HepG2 (cell line): Measurements from ENCODE around the gene SGPL1. TPM values are rescaled to one million over a fixed set of nuclear protein-coding genes. Genes with fewer than 3 reads are reported as not detected.

Source experiments
- ATAC-seq: fragments of 200-7000 bp; cut with Tn5 transposase; 3 replicates; pipeline ENCODE4 v1.9.1; 2020; ENCODE audit warnings: mild to moderate bottlenecking, moderate library complexity
- BruUV-seq: library from RNA; stranded (reverse); fragments of 400-500 nt; replicated peaks from 2 replicates; lab custom pipeline; 2021; lab: Mats Ljungman, UMichigan
- CTCF ChIA-PET: fragments of 300-600 bp; formaldehyde crosslinking; extraction: SDS; loops from one replicate; lab custom pipeline; 2021; ENCODE audit warnings: low total read pairs, inconsistent platforms, low intra/inter-chr PET ratio; lab: Yijun Ruan, JAX
- POLR2A ChIA-PET: fragments of 350-600 bp; sonication (Branson Sonifier 250); formaldehyde crosslinking; loops from one replicate; lab custom pipeline; 2020; ENCODE audit warnings: antibody characterized with exemption, inconsistent platforms; lab: Yijun Ruan, JAX
- DNase-seq: peaks from one replicate; pipeline ENCODE4 v3.0.0-alpha.2; 2015; ENCODE audit warnings: low spot score
- FAIRE-seq: peaks from 3 replicates; lab custom pipeline; 2011; peaks lifted over from hg19 to GRCh38; lab: Jason Lieb, UNC
- H2AFZ ChIP-seq: one replicate; pipeline ENCODE4 v1.6.1; 2011; ENCODE audit warnings: low read length, inconsistent platforms
- H3K27ac ChIP-seq: fragments of 300-600 bp; 3 replicates; pipeline ENCODE4 v1.8.0; 2011; ENCODE audit warnings: mixed run types, mild to moderate bottlenecking, mixed read lengths, low read length, inconsistent platforms; ENCODE audit not compliant: insufficient read depth; ENCODE audit errors: extremely low read length
- H3K27me3 ChIP-seq, 2 experiments: fragments of 200-600 bp in 1 of 2; 2 replicates in 1 of 2; 3 replicates in 1 of 2; pipeline versions ENCODE4 v1.6.0 to v1.8.0; 2011; ENCODE audit warnings: low read length in 2 of 2, mild to moderate bottlenecking in 2 of 2, moderate library complexity in 2 of 2, inconsistent platforms in 1 of 2; ENCODE audit not compliant: insufficient read depth in 2 of 2, control insufficient read depth in 1 of 2
- H3K36me3 ChIP-seq, 2 experiments: fragments of 200-600 bp in 1 of 2; replicated peaks in 1 of 2; 2 replicates in 1 of 2; 3 replicates in 1 of 2; pipeline versions ENCODE4 v1.5.1 to v1.8.0; 2011; ENCODE audit warnings: low read length in 2 of 2, inconsistent platforms in 1 of 2; ENCODE audit not compliant: insufficient read depth in 2 of 2, control insufficient read depth in 1 of 2
- H3K4me1 ChIP-seq: 2 replicates; pipeline ENCODE4 v1.5.1; 2012; ENCODE audit warnings: low read length, inconsistent platforms; ENCODE audit not compliant: insufficient read depth
- H3K4me2 ChIP-seq: 2 replicates; pipeline ENCODE4 v1.6.0; 2011; ENCODE audit warnings: low read depth, low read length, inconsistent platforms
- H3K4me3 ChIP-seq, 3 experiments: fragments of 200-600 bp in 1 of 3; sonication (generic), shearing (Covaris generic) in 1 of 3; replicated peaks in 1 of 3; 2 replicates each; pipeline ENCODE4 v1.5.1; 2011 to 2016; ENCODE audit warnings: low read length in 3 of 3, inconsistent platforms in 2 of 3, low read depth in 2 of 3, mild to moderate bottlenecking in 2 of 3, control low read depth in 1 of 3, mixed read lengths in 1 of 3; ENCODE audit not compliant: insufficient read depth in 1 of 3
- H3K79me2 ChIP-seq: one replicate; pipeline ENCODE4 v1.6.1; 2011; ENCODE audit warnings: low read length, inconsistent platforms; ENCODE audit not compliant: insufficient read depth
- H3K9ac ChIP-seq: 2 replicates; pipeline ENCODE4 v1.6.0; 2011; ENCODE audit warnings: mild to moderate bottlenecking, low read depth, low read length, inconsistent platforms; ENCODE audit not compliant: insufficient read depth
- H3K9me3 ChIP-seq: 2 replicates; pipeline ENCODE4 v1.5.1; 2012; ENCODE audit warnings: mild to moderate bottlenecking, low read length
- H4K20me1 ChIP-seq: 2 replicates; pipeline ENCODE4 v1.6.0; 2011; ENCODE audit warnings: inconsistent platforms, mild to moderate bottlenecking, low read length, moderate library complexity; ENCODE audit not compliant: insufficient read depth
- DNMT3B ChIP-seq: conservative IDR thresholded peaks from 2 replicates; pipeline ENCODE4 v1.6.1; 2016; ENCODE audit warnings: missing biosample characterization, control low read depth
- KLF6 ChIP-seq: IDR thresholded peaks from 2 replicates; pipeline ENCODE4 v1.8.0; 2016; ENCODE audit warnings: missing biosample characterization, missing genetic modification reagents
- MLLT10 ChIP-seq: sonication (generic); formaldehyde crosslinking; IDR thresholded peaks from 2 replicates; pipeline ENCODE4 v1.4.0; 2020; ENCODE audit warnings: missing genetic modification reagents
- RAD21 ChIP-seq: fragments of 450-650 bp; formaldehyde crosslinking; IDR thresholded peaks from 2 replicates; pipeline ENCODE4 v1.5.0; 2020; ENCODE audit warnings: mild to moderate bottlenecking
- SAFB2 ChIP-seq: sonication (generic); formaldehyde crosslinking; IDR thresholded peaks from 2 replicates; pipeline ENCODE4 v1.5.1; 2020; ENCODE audit warnings: missing genetic modification reagents, low read depth, mild to moderate bottlenecking, borderline replicate concordance
- ZHX1 ChIP-seq: sonication (generic); formaldehyde crosslinking; IDR thresholded peaks from 2 replicates; pipeline ENCODE4 v1.8.1; 2022; ENCODE audit warnings: low read depth, mild to moderate bottlenecking, missing genetic modification reagents
- ZNF235 ChIP-seq: sonication (generic); formaldehyde crosslinking; IDR thresholded peaks from 2 replicates; pipeline ENCODE4 v1.8.1; 2023; ENCODE audit warnings: mild to moderate bottlenecking, missing genetic modification reagents, borderline replicate concordance
- ZNF616 ChIP-seq: sonication (generic); formaldehyde crosslinking; IDR thresholded peaks from 2 replicates; pipeline ENCODE4 v1.5.0; 2020; ENCODE audit warnings: low read depth, mild to moderate bottlenecking, missing genetic modification reagents
- ZNF678 ChIP-seq: sonication (generic); formaldehyde crosslinking; IDR thresholded peaks from 2 replicates; pipeline ENCODE4 v1.4.0; 2020; ENCODE audit warnings: mild to moderate bottlenecking, missing genetic modification reagents
- WGBS: methylation state at CpG from one replicate; pipeline ENCODE4 v1.1.6; 2017; ENCODE audit warnings: low lambda C conversion rate; 5-methylcytosine and 5-hydroxymethylcytosine counted together
- in situ Hi-C: cut with HindIII; loops from 2 replicates; pipeline ENCODE4 v1.10.0; 2017; ENCODE audit warnings: low pct_unique_long_range_greater_than_20kb; ENCODE audit not compliant: extremely low pct_ligation_motif_present
- intact Hi-C: fragments of 100-400 bp; cut with micrococcal nuclease; formaldehyde crosslinking; loops from one replicate; pipeline ENCODE4 v1.10.0; 2022; ENCODE audit not compliant: unreplicated experiment
- polyA plus RNA-seq, 8 experiments: library from polyadenylated mRNA; depleted of rRNA in 3 of 8; stranded (reverse) in 7 of 8; unstranded in 1 of 8; fragments of >200 nt; fragmentation: Illumina TruSeq in 4 of 8; extraction: Trizol in 4 of 8; gene quantifications; 2 replicates each; pipeline versions ENCODE4 v1.2.1 to v1.2.3, GENCODE V29; 2011 to 2016; ENCODE audit warnings: low read depth in 4 of 8, missing spikeins in 1 of 8, mixed read lengths in 1 of 8; ENCODE audit not compliant: insufficient read depth in 1 of 8
- total RNA-seq, 5 experiments: library from RNA; depleted of rRNA; stranded (reverse); fragments of >200 nt; fragmentation: Illumina TruSeq; extraction: Trizol; gene quantifications; 2 replicates each; pipeline ENCODE4 v1.2.3, GENCODE V29; 2016; ENCODE audit warnings: low read depth in 1 of 5
- TF ChIP-seq, protein P1 (sequence below): sonication (generic); formaldehyde crosslinking; IDR thresholded peaks from 2 replicates; pipeline ENCODE4 v1.4.0; 2020; ENCODE audit warnings: missing genetic modification reagents

The SGPL1 gene
- total and polyA plus RNA-seq, 2 of the 13 experiments (the other 11 are each of a cell fraction or from before 2014, with no cell fraction given), result 17.6 to 25.0 TPM

DNA sequence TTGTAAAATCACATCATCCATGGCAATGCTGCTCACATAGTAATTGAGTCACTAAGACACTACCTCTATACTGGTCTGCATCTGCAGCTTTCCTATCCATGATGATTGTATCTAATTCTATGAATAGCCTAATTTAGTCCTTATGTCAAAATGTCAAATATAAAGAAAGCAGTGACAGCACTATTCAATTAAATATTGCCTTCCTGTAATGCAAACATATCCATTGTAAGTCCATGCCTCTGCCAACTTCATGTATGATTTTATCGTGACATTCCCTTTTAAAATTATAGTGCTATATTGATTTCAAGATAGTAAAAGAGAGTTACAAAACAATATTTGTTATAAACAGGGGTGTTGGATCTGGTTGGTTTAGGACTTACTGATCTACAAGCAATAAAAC lies 4.8 kb upstream of the SGPL1 start:
- intact Hi-C loops, result no loop called here
- FAIRE-seq, result no peak
- 0% methylated on average over 1 of the region's 1 CpG for WGBS

More for the DNA sequence above, 4.8 kb upstream of the SGPL1 start:
- Histone ChIP-seq H3K36me3 (no peaks in the 10 kb centered on the region), H3K27me3 (no peaks in the 10 kb centered on the region; a peak in 2 of 5 replicates), H3K4me1 (peaks cover 25% of the 10 kb centered on the region), H3K4me3 (no peak overlapping the region), H3K27ac (no peak overlapping the region), H4K20me1 (no peaks in the 10 kb centered on the region), H2AFZ (no peak overlapping the region), H3K4me2 (no peak overlapping the region), H3K9ac (no peak overlapping the region), H3K9me3 (no peaks in the 10 kb centered on the region), H3K79me2 (no peaks in the 10 kb centered on the region)
- ATAC-seq, result no peak
- no TSS peak for BruUV-seq
- ChIA-PET POLR2A (no interaction called here), CTCF (no interaction called here)
- in situ Hi-C loops, result no loop called here
- TF ChIP-seq DNMT3B (CRISPR knock-in tag), result no peak
- no peak for TF ChIP-seq KLF6 (CRISPR knock-in tag)
- no peak for TF ChIP-seq ZNF616 (CRISPR knock-in tag)
- no peak for TF ChIP-seq SAFB2 (CRISPR knock-in tag)
- TF ChIP-seq ZHX1 (CRISPR knock-in tag), result no peak
- TF ChIP-seq ZNF678 (CRISPR knock-in tag), result no peak
- no peak for TF ChIP-seq RAD21 (CRISPR knock-in tag)
- no peak for TF ChIP-seq MLLT10 (CRISPR knock-in tag)
- no peak for TF ChIP-seq ZNF235 (CRISPR knock-in tag)
- TF ChIP-seq, protein P1, sequence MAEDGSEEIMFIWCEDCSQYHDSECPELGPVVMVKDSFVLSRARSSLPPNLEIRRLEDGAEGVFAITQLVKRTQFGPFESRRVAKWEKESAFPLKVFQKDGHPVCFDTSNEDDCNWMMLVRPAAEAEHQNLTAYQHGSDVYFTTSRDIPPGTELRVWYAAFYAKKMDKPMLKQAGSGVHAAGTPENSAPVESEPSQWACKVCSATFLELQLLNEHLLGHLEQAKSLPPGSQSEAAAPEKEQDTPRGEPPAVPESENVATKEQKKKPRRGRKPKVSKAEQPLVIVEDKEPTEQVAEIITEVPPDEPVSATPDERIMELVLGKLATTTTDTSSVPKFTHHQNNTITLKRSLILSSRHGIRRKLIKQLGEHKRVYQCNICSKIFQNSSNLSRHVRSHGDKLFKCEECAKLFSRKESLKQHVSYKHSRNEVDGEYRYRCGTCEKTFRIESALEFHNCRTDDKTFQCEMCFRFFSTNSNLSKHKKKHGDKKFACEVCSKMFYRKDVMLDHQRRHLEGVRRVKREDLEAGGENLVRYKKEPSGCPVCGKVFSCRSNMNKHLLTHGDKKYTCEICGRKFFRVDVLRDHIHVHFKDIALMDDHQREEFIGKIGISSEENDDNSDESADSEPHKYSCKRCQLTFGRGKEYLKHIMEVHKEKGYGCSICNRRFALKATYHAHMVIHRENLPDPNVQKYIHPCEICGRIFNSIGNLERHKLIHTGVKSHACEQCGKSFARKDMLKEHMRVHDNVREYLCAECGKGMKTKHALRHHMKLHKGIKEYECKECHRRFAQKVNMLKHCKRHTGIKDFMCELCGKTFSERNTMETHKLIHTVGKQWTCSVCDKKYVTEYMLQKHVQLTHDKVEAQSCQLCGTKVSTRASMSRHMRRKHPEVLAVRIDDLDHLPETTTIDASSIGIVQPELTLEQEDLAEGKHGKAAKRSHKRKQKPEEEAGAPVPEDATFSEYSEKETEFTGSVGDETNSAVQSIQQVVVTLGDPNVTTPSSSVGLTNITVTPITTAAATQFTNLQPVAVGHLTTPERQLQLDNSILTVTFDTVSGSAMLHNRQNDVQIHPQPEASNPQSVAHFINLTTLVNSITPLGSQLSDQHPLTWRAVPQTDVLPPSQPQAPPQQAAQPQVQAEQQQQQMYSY (CRISPR knock-in tag), result no peak
- DNase-seq, result no peak
